ENCODE measurements around the gene KRT38.
"Not testable (repeated sequence)": the region's sequence is repeated elsewhere in the genome, so short reads cannot be mapped to it uniquely, and the experiment has no call there.

Gene KRT38

DNA sequence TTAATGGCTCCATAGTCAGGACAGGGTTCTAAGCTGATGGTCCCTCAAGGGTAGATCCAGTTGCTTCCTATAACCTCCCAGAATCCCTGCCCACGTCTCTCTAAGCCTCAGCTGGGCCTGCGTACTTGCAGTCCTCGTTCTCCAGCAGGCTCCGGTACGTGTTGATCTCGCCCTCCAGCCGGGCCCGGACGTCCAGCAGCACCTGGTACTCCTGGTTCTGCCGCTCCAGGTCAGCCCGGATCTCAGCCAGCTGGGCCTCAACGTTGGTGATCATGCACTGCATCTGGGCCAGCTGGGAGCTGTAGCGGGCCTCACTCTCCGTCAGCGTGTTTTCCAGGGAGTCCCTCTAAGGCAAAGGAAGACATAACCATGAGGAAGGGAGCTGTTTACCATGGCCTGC, 21.9 kb upstream of the KRT38 start:
- no peak for DNase-seq (ENCODE audit: low read depth in 2 of 2)

DNA sequence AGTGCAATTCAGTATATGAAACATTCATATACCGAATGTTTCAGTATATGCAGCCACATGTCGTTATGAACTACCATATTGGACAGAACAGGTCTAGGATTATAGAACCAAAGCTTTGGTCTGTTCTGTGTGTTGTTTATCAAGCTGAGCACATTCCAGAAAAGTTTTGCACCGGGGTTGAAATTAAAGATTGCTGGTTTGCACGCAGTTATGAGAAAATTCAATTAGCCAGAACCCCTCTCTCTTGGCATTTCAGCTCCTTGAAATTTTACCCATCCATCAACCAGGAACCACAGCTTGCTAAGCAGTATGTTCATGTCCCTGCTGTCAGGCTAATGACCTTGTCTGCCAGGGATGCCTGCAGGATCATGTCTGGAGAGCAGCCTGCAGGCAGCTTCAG, 16.9 kb upstream of the KRT38 start:
- DNase-seq (ENCODE audit: low read depth in 2 of 2): no peak

DNA sequence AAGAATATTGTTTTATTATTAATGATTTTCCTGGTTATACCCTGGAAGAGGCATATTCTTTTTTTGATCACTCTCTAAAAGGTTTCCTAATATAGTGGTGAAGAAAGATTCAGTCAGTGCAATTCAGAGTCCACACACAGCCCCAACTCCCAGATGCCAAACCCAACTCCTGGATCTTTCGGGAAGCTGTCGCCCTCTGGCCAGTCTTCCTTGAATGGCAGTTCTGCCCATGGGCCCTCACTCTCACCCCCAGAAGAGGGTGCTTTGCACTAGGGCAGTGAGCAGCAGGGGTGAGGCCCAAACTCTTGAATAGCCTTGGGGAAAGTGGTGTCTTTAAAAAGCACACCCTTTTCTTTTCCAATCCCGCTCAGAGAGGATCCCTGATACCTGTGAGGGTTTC, 15.4 kb upstream of the KRT38 start:
- no peak for DNase-seq (ENCODE audit: low read depth in 2 of 2)

DNA sequence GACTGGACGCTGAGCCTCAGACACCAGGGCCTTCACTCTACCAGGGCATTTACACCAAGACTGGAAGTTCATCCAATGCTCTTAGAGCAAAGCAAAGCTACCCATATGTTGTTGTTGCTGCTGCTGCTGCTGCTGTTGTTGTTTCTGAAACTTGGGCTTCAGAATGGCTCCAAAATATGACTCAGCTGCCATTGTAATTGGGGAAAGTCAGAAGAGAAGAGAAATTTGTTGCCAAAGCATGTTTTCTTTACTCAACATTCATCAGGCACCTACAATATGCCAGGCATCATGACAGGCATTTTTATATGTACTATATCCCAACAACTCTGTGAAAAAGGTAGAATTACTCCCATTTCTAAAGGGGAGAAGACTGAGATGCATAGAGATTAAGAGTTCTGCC, 14.5 kb upstream of the KRT38 start:
- DNase-seq (ENCODE audit: low read depth in 2 of 2): no peak

DNA sequence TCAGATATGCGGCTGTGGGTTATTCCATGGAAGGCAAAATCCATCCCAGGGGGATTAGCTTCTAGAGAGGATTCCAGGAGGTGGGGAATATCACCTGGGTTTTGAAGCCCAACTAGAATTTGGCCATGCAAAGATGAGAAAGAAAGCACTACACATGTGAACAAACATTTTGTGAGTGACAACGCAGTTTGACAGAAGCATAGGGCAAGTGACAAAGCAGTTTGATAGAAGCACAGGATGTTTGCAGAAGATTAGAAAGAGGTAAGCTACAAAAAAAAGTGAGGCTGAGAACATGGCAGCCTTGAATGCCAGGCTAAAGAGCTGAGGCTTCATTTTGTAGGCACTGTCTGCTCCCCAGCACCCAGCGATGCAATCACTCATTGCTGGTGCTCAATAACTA, 12.3 kb upstream of the KRT38 start:
- no peak for DNase-seq (ENCODE audit: low read depth in 2 of 2)

DNA sequence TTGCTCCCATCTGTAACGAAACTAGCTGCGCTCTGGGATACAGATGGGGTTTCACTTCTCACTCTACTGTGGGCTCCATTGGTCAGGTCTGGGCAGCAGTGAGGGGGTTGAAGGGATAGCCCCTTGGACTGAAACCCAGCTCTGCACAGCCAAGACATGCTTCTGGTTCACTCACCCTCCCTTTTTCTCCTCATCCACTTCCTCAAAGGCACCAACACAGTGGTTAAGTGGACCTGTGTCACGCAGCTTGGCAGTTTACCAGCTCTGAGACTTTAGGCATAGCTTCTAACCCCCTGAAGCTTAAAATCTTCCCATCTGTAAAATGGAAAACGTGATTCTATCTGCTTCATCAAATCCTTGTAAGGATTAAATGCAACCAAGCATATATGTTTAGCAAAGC, 11.5 kb upstream of the KRT38 start:
- DNase-seq (ENCODE audit: low read depth in 2 of 2): no peak

DNA sequence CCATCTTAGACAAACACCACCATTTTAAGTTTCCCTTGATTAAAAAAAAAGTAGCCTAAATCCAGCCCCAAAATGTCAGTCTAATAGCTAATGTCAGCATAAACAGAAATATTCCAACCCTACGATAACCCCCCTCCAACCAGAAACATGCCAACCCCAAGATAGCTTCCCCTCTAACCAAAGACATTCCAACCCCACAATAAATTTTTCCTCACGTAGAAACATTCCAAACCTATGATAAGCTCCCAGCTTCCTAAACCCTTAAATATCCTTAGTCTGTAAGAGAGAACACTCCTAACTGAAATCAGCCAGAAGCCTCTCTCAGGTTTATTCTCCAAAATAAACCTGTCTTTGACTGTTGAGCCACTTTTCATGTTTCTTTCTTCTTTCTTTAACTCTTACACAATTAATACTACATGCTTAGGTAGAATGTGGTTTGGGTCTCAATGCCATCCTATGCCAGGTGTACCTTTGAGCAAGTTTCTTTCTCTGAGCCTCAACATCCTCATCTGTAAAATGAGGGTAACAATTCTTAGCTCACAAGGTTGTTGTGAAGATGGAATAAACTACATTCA, 10.5 kb upstream of the KRT38 start:
- DNase-seq (ENCODE audit: low read depth in 2 of 2): no peak

DNA sequence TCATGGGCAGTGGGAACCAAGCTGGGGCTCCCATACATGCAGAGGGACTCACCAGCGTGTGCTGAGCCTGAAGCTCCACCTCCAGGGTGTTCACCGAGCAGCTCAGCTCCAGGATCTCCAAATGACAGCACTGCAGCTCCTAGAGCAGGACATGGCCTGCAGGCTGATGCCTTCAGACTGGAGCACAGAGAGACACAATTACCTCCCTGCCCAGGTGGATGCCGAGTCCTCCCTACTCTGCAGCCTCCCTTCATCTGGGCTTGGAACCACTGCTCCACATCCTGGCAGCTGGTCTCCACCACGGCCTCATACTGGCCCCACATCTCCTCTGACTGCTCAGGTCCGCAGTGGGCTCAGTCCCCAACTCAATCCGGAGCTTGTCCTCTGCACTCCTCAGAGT, 8.2 kb upstream of the KRT38 start:
- DNase-seq (ENCODE audit: low read depth in 2 of 2): no peak

DNA sequence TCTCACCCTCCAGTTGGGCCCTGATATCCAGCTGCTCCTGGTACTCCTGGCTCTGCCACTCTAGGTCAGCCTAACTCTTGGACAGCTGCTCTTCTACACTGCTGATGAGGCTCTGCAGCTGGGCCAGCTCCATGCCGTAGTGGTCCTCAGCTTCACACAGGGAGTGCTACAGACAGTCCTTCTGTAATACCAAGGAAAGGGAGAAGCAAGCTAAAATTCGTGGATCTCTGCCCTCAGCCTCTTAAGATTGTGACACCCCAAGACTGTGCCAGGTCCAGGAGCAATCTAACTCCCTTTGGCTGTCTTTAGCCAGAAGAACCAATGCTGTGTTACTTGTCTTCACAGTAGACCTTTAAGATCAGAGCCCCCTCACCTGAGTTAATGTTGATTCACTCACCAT, 7.7 kb upstream of the KRT38 start:
- no peak for DNase-seq (ENCODE audit: low read depth in 2 of 2)

DNA sequence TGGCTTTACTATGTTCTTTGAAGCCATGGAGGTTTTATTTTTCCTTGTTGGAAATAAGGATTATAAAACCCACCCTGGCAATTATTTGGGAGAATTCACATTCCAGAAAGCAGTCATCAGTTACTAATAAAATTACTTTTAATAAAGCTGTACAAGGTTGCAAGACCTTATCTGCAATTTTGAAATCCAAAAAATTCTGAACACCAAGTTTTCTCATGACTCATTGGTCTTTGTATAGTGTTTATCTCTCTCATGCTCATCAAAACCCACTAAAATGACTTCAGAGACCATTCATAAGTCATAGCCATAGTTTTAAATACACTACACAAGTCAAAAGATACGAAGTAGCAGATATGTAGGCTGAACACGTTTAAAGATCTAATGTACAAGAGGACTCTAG, 6.0 kb upstream of the KRT38 start:
- no peak for DNase-seq (ENCODE audit: low read depth in 2 of 2)

DNA sequence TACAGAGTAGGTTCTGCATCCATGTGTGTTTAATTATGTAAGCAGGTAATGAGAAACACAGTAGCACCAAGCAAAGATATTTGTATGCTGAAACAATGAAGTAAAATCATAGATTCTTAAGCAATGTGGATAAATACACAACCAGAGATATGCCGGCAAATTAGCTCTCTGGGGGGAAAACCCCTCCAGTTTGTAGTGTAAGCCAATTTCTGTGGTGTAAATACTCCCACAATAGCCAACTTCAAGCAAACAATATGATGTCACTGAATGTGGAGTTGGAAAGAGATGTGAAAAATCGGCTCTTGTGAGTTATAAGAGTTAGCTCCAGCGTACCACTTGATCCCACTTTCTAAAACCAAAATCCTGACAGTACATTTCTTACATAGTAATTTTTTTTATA, 3.9 kb upstream of the KRT38 start:
- no peak for DNase-seq (ENCODE audit: low read depth in 2 of 2)

DNA sequence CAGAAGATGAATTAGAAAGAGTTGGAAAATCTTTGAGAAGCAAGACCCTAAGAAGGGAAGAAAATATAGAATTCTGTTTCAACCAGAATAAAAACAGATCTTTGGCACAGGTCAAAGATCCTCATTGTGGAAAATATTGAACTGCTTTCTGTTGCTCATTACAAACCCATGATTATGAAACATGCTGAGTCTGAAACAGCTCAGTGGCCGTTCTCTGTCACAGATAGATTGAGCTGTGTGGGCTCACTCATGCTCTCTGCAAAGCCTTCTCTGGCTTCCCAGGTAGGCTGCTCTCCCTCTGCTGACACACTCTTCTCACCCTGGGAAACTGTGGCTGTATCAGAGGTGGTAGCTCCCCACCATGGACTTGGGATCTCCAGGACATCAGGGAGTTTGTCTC, 3.4 kb upstream of the KRT38 start:
- DNase-seq (ENCODE audit: low read depth in 2 of 2): no peak

DNA sequence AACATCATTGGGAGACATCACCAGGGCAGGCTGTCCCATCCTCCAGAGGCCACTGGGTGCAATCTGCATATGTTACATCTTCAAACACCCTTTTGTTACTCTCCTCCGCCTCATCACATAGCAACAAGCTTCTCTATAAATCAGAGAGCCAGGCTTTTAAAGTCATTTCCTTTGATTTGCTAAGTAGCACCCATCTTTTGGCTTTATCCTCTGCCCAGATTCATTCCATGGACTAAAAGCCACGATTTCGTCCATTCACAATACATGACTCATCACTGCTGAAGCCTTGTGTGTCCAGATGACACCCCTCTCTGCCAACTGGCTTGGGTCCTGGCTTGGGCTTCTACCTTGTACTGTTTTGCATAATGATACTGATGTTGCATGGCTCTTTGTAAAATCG, 2.0 kb upstream of the KRT38 start:
- DNase-seq (ENCODE audit: low read depth in 2 of 2): no peak

DNA sequence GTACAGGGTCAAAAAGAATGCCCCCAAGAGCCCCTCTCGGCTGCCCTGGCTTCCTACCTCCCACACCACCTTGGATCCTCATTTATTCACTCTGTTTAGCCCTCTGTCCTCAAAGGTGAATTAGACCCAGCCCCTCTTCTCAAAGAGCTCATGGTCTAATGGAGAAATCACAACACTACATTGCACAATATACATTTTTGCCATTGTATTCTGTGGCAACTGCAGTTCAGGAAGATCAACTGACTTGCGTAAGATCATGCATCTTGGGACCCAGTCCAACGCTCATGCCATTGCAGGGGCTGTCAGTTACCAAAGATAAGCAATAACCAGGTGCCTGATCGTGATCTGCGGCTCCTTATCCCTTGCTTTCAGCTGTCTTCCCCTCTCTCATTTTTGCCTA, 1.4 kb downstream of the KRT38 start:
- no peak for DNase-seq (ENCODE audit: low read depth in 2 of 2)

DNA sequence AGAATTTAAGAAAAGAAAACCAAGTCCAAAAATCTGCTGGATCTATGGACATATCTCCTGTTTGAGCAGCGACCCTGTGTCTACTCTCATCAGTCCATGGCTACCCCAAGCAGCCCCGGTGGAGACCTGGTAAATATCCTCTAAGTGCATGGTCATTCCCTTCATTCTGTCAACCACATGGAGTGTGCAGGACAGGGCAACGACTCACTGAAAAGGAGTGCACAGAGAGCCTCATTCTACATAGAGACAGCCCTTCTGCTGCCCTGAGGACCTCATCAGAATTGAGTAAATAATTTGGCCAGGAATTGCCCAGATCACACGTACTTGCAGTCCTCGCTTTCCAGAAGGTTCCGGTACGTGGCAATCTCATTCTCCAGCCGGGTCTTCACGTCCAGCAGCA, 3.0 kb downstream of the KRT38 start:
- no peak for DNase-seq (ENCODE audit: low read depth in 2 of 2)

DNA sequence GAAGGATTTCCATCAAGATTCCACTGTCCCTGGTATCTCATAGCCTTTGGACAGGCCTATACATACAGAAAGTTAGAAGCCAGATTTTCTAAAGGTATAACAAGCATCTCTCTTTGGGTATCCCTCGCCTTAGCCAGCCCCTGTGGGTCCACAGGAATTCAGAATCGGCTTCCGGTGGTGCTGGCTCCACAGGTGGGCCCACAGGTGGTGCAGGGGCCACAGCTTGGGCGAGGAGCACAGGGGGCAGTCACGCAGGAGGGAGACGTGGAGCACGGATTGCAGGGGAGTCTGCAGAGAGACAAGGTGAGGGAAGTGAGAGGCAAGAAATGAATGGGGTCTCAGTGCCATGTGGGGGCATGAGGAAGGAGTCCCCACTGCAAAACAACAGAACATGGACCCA, 3.5 kb downstream of the KRT38 start:
- no peak for DNase-seq (ENCODE audit: low read depth in 2 of 2)

DNA sequence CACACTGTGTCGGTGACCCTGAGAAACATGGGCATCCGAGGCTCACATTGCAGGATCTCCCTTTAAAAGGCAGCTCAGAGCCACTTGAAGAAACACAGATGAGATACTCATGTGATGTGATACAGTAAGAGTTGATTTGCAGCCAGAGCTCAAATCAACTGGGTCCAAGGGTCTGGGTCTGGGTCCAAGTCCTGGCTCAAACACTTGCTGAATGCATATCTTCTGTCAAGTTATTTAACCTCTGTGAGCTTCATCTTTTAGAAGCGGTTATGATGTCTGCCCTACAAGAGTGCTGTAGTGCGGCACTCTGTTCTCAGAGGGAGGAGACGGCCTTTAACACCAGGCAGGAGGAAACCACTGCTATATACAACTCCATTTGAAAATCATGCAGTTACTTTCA, 6.4 kb downstream of the KRT38 start:
- DNase-seq (ENCODE audit: low read depth in 2 of 2): no peak

DNA sequence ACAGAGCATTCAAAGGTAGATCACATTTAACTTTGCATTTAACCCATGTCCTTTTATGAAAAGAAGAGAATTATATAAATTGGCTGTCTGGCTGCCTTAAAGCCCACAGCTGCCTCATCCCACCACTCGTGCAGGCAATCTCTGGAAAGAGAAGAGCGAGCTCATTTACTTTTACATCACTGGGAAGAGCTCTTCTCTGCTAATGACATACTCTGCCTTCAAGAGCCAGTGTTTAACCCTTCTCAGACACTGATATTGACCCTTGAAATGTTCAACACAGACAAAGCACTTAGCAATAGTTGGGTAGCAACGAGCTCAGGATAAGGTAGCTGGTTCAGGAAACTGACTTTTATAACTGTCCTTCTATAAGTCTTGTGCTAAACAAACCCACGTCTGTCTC, 6.8 kb downstream of the KRT38 start:
- DNase-seq (ENCODE audit: low read depth in 2 of 2): no peak

DNA sequence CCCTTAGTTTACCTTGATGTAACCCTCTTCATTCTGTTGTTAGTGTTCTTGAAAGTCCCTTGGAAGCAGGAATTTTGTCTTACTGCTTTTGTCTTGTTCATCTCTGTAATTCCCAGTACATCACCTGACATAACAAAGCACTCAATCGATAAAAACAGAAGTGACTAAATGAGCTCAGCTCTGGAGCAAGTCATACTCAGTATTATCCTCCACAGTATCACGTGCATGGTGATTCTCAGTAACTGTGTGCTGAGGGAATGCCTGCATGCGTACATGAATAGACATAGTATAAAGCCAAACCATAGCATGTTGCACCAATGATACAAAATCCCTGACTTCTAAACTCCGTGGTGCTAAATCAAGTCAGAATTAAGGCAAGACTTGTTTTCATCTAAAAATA, 7.2 kb downstream of the KRT38 start:
- DNase-seq (ENCODE audit: low read depth in 2 of 2): no peak

DNA sequence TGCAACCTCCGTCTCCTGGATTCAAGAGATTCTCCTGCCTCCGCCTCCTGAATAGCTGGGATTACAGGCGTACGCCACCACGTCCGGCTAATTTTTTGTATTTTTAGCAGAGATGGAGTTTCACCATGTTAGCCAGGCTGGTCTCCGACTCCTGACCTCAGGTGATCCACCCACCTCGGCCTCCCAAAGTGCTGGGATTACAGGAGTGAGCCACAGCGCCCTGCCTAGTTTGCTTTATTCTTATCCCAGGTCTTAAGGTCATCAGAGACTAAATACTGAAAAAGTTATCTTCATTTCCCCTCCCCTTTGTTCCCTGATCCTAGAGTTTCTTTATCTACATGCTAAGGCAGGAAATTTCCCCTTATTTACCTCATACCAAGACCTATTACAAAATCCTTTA, 10.4 kb downstream of the KRT38 start:
- DNase-seq (ENCODE audit: low read depth in 2 of 2): not testable (repeated sequence)

DNA sequence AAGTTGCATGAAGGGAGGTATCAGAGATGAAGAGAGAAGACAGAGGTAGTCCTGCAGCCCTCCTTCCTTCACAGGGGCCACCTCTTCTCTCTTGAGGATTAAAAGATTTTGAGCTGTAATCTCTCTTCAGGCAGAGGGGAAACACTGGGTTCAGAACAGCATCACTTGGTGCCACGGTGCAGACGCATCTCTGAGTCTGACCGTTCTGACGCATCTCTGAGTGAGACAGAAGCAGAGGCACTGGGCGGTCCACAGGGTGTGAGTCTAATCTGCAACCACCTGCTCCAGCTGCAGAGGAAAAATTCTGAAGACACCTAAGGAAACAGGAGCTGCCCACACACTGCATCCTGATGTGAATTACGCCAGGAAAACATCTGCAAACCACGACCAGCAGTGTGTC, 11.1 kb downstream of the KRT38 start:
- no peak for DNase-seq (ENCODE audit: low read depth in 2 of 2)

DNA sequence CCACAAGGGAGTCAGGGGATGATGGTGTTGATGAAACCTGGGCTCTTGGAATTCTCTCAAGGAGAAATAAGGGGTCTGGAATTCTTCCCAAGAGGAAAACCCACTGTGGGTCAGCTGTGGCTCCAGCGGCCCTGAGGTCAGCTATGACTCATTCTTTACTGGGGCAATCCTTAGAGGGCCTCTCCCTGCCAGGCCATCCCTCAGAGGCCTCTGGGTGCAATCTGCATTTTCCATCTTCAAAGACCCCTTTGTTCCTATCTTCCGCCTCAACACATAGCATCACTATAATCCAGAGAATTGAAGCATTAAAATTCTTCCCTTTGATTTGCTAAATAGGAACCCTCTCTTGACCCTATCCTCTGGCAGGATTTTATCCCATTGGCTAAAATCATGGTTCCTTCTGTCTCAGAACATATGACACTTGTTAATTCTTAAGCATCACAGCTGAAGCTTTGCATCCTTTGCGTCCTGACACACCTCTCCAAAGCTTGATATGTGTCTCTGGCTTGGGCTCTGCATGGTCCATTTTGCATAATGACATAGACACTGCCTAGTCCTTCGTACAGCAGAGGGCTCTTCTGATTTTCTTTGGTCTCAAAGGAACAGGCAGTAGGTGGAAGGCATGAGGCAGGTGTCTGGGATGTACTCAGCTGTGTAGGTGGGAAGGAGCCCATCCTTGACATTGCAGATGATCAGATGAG, 12.0 kb downstream of the KRT38 start:
- no peak for DNase-seq (ENCODE audit: low read depth in 2 of 2)

DNA sequence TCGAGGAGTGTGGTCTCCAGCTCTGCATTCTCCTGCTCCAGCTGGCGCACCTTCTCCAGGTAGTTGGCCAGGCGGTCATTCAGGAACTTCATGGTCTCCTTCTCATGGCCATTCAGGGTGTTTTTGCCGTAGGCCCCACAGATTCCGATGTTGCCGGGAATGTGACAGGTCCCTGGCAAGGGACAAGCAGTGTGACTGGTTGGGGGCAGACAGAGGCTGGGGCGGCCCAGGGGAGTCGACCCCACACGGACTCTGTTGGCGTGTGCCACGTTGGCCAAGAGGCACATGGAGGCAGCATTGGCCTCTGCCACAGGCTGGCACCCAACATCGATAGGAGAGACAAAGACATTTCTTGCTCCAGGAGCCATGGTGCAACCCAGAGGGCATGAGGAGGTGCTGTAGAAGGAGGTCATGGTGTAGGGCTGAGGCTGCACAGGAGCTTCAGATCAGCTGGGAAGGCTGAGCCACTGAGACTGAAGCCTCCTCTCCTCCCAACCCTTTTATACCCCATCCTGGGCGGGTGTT, 16.6 kb downstream of the KRT38 start, which contains the start of gene KRT37:
Gene KRT37 (minus strand): TSS at position 475 of the 525 bp plus-strand sequence. CDS start 62 bp downstream, at position 413.
- no peak for DNase-seq (ENCODE audit: low read depth in 2 of 2)

DNA sequence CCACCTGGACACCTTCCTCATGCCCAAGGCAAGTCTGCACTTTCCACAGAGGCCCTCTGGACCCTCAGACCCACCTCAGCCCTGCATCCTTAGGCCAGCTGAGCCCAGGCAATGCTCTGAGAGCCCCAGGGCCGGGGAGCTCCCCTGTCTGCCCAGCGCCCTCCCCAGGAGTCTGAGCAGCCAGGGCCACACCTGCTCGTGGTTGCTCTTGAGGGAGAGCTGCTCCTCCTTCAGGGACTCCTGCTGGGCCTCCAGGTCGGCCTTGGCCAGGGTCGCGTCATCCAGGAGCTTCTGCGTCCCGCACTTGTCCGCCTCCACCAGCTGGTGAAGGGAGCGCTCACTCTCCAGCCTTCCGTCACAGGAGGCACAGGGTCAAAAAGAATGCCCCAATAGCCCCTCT, 18.2 kb downstream of the KRT38 start:
- not testable (repeated sequence) for DNase-seq (ENCODE audit: low read depth in 2 of 2)
